HCT116 (cell line): ENCODE data around the gene MAPK8IP3. TPM values are rescaled to one million over a fixed set of nuclear protein-coding genes. Genes with fewer than 3 reads are reported as not detected.

Source experiments
- ATAC-seq: fragments of 200-7000 bp; cut with Tn5 transposase; 2 replicates; pipeline ENCODE4 v1.9.1; 2020; ENCODE audit warnings: mild to moderate bottlenecking, moderate library complexity
- BruUV-seq: library from RNA; stranded (reverse); fragments of 400-500 nt; replicated peaks from 2 replicates; lab custom pipeline; 2021; lab: Mats Ljungman, UMichigan
- CTCF ChIA-PET: fragments of 300-600 bp; sonication (Branson Sonifier 250); formaldehyde crosslinking; loops from one replicate; lab custom pipeline; 2021; ENCODE audit warnings: antibody characterized with exemption; lab: Charles Lee
- POLR2A ChIA-PET: fragments of 300-600, 350-600 bp; sonication (Branson Sonifier 250); formaldehyde crosslinking; loops from one replicate; lab custom pipeline; 2021; ENCODE audit warnings: antibody characterized with exemption; lab: Charles Lee
- RAD21 ChIA-PET, 2 experiments: fragments of 300-600 bp; sonication (Branson Sonifier 250); formaldehyde crosslinking; loops; one replicate each; lab custom pipeline; 2023; ENCODE audit warnings: low total read pairs in 2 of 2; ENCODE audit not compliant: uncharacterized antibody in 2 of 2, unreplicated experiment in 2 of 2, low non-redundant PET in 1 of 2; lab: Charles Lee
- DNase-seq: peaks from one replicate; pipeline ENCODE4 v3.0.0-alpha.2; 2010; ENCODE audit warnings: low read depth, low spot score
- H2AFZ ChIP-seq: fragments of 200-600 bp; shearing (Covaris generic), sonication (generic); 2 replicates; pipeline ENCODE4 v1.6.1; 2017; ENCODE audit warnings: low read depth, mixed run types, mixed read lengths, antibody characterized with exemption, low read length; ENCODE audit not compliant: poor library complexity, severe bottlenecking
- H3K27ac ChIP-seq: 2 replicates; pipeline ENCODE4 v1.5.1; 2012; ENCODE audit warnings: low read depth, low read length
- H3K27me3 ChIP-seq: fragments of 200-600 bp; sonication (generic); 2 replicates; pipeline ENCODE4 v1.6.1; 2016; ENCODE audit warnings: mixed run types, low read length, mixed read lengths; ENCODE audit not compliant: insufficient read depth
- H3K36me3 ChIP-seq, 2 experiments: fragments of 200-500 bp in 1 of 2; fragments of 200-600 bp in 1 of 2; sonication (Bioruptor generic) in 1 of 2; sonication (generic) in 1 of 2; 2 replicates each; pipeline versions ENCODE4 v1.5.1 to v1.6.1; 2014 to 2016; ENCODE audit warnings: low read length in 2 of 2, inconsistent platforms in 1 of 2, mixed read lengths in 1 of 2, mixed run types in 1 of 2; ENCODE audit not compliant: insufficient read depth in 2 of 2, control insufficient read depth in 1 of 2
- H3K4me1 ChIP-seq, 2 experiments: fragments of 200-600 bp in 1 of 2; sonication (generic) in 1 of 2; 2 replicates each; pipeline versions ENCODE4 v1.5.1 to v1.6.1; 2012 to 2017; ENCODE audit warnings: low read length in 2 of 2, inconsistent platforms in 1 of 2, mild to moderate bottlenecking in 1 of 2, mixed read lengths in 1 of 2, mixed run types in 1 of 2, moderate library complexity in 1 of 2; ENCODE audit not compliant: insufficient read depth in 2 of 2, control insufficient read depth in 1 of 2
- H3K4me2 ChIP-seq: fragments of 200-600 bp; sonication (generic); 2 replicates; pipeline ENCODE4 v1.6.1; 2017; ENCODE audit warnings: mixed run types, low read length, mixed read lengths
- H3K4me3 ChIP-seq, 2 experiments: fragments of 200-600 bp in 1 of 2; sonication (generic) in 1 of 2; replicated peaks in 1 of 2; 2 replicates each; pipeline ENCODE4 v1.5.1; 2011 to 2016; ENCODE audit warnings: low read length in 2 of 2, control low read depth in 1 of 2, low read depth in 1 of 2, mild to moderate bottlenecking in 1 of 2, mixed read lengths in 1 of 2, mixed run types in 1 of 2
- H3K79me2 ChIP-seq: fragments of 200-600 bp; sonication (generic); 2 replicates; pipeline ENCODE4 v1.6.1; 2017; ENCODE audit warnings: mild to moderate bottlenecking, mixed run types, low read length, moderate library complexity, mixed read lengths; ENCODE audit not compliant: insufficient read depth
- H3K9ac ChIP-seq: fragments of 200-600 bp; sonication (generic); 2 replicates; pipeline ENCODE4 v1.6.1; 2016; ENCODE audit warnings: low read length, mixed read lengths
- H3K9me2 ChIP-seq: fragments of 200-600 bp; sonication (generic), shearing (Covaris generic); 2 replicates; pipeline ENCODE4 v1.6.1; 2017; ENCODE audit warnings: mixed run types, mild to moderate bottlenecking, moderate library complexity; ENCODE audit not compliant: insufficient read depth
- H3K9me3 ChIP-seq, 2 experiments: fragments of 200-500 bp in 1 of 2; fragments of 200-600 bp in 1 of 2; sonication (Bioruptor generic) in 1 of 2; sonication (generic) in 1 of 2; 2 replicates each; pipeline ENCODE4 v1.6.1; 2014 to 2017; ENCODE audit warnings: low read length in 2 of 2, mixed read lengths in 2 of 2, inconsistent platforms in 1 of 2, low read depth in 1 of 2, mild to moderate bottlenecking in 1 of 2, mixed run types in 1 of 2, moderate library complexity in 1 of 2; ENCODE audit not compliant: control insufficient read depth in 1 of 2, insufficient read depth in 1 of 2
- H4K20me1 ChIP-seq: fragments of 200-600 bp; sonication (generic), shearing (Covaris generic); 2 replicates; pipeline ENCODE4 v1.6.1; 2017; ENCODE audit warnings: mixed run types, mild to moderate bottlenecking, moderate library complexity; ENCODE audit not compliant: insufficient read depth
- CBX3 ChIP-seq: IDR thresholded peaks from 2 replicates; pipeline ENCODE4 v1.6.1; 2012; ENCODE audit warnings: low read depth
- CEBPB ChIP-seq: IDR thresholded peaks from 2 replicates; pipeline ENCODE4 v1.6.1; 2012; ENCODE audit warnings: low read depth
- ELF1 ChIP-seq: IDR thresholded peaks from 2 replicates; pipeline ENCODE4 v1.6.1; 2012; ENCODE audit warnings: low read depth, borderline replicate concordance
- EZH2 ChIP-seq: fragments of 200-600 bp; sonication (generic); IDR thresholded peaks from 2 replicates; pipeline ENCODE4 v1.6.1; 2017; ENCODE audit warnings: antibody characterized with exemption, mixed run types
- EZH2phosphoT487 ChIP-seq: fragments of 200-600 bp; IDR thresholded peaks from 2 replicates; pipeline ENCODE4 v1.6.1; 2018; ENCODE audit warnings: antibody characterized with exemption, borderline replicate concordance
- JUND ChIP-seq: IDR thresholded peaks from 2 replicates; pipeline ENCODE4 v1.6.1; 2012
- MAX ChIP-seq: IDR thresholded peaks from 2 replicates; pipeline ENCODE4 v1.6.1; 2012
- POLR2A ChIP-seq: IDR thresholded peaks from 2 replicates; pipeline ENCODE4 v1.7.0; 2011; ENCODE audit warnings: borderline replicate concordance; ENCODE audit not compliant: insufficient read depth, insufficient read length; ENCODE audit errors: extremely low read depth
- POLR2AphosphoS5 ChIP-seq: IDR thresholded peaks from 2 replicates; pipeline ENCODE4 v1.6.1; 2011; ENCODE audit warnings: mild to moderate bottlenecking, low read depth, low read length, moderate library complexity
- RAD21 ChIP-seq: IDR thresholded peaks from 2 replicates; pipeline ENCODE4 v1.6.1; 2012; ENCODE audit warnings: low read depth, mild to moderate bottlenecking
- SIN3A ChIP-seq: IDR thresholded peaks from 2 replicates; pipeline ENCODE4 v1.6.1; 2012; ENCODE audit warnings: low read depth
- SRF ChIP-seq: IDR thresholded peaks from 2 replicates; pipeline ENCODE4 v1.6.1; 2012; ENCODE audit warnings: low read depth
- TCF7L2 ChIP-seq: IDR thresholded peaks from 2 replicates; pipeline ENCODE4 v1.7.0; 2011; ENCODE audit warnings: borderline replicate concordance, inconsistent platforms; ENCODE audit not compliant: insufficient read depth, insufficient read length; ENCODE audit errors: extremely low read depth
- YY1 ChIP-seq: IDR thresholded peaks from 2 replicates; pipeline ENCODE4 v1.6.1; 2011; ENCODE audit warnings: low read length, low read depth, moderate library complexity, mild to moderate bottlenecking; ENCODE audit not compliant: insufficient replicate concordance; ENCODE audit errors: extremely low read depth
- ZBTB33 ChIP-seq: IDR thresholded peaks from 2 replicates; pipeline ENCODE4 v1.6.1; 2011; ENCODE audit warnings: mild to moderate bottlenecking, low read length, moderate library complexity; ENCODE audit not compliant: insufficient replicate concordance; ENCODE audit errors: extremely low read depth
- ZNF274 ChIP-seq: fragments of 200-500 bp; sonication (Bioruptor generic); IDR thresholded peaks from 2 replicates; pipeline ENCODE4 v1.6.1; 2014; ENCODE audit warnings: mild to moderate bottlenecking, low read depth, low read length, inconsistent platforms
- intact Hi-C: fragments of 100-400 bp; cut with micrococcal nuclease; formaldehyde crosslinking; loops from 2 replicates; pipeline ENCODE4 v1.10.0; 2022
- total RNA-seq: library from RNA; stranded (reverse); gene quantifications from one replicate; pipeline ENCODE4 v1.2.1, GENCODE V29; 2021; ENCODE audit not compliant: unreplicated experiment
- TF ChIP-seq, protein P1 (sequence below), 3 experiments: fragments of 200-600 bp in 1 of 3; sonication (generic) in 1 of 3; IDR thresholded peaks in 2 of 3; conservative IDR thresholded peaks in 1 of 3; 2 replicates each; pipeline ENCODE4 v1.5.1; 2012 to 2017; ENCODE audit warnings: low read depth in 2 of 3, low read length in 2 of 3, antibody characterized with exemption in 1 of 3, borderline replicate concordance in 1 of 3, control low read depth in 1 of 3, mild to moderate bottlenecking in 1 of 3, mixed read lengths in 1 of 3, mixed run types in 1 of 3, moderate library complexity in 1 of 3; ENCODE audit not compliant: insufficient read depth in 1 of 3
- TF ChIP-seq, protein P2 (sequence below): IDR thresholded peaks from 2 replicates; pipeline ENCODE4 v1.6.1; 2012; ENCODE audit warnings: low read depth

The MAPK8IP3 gene
- total RNA-seq, 1 experiment from 2014 or later = 75.3 TPM

- H4K20me1 ChIP-seq = no peaks in the 10 kb centered on the region
- DNase-seq (no peak), ATAC-seq (peak; percentile 61; the same call in 1 of the 2 replicates)
- ChIA-PET RAD21 (no interaction called here), CTCF (interaction anchor here (1.4 kb wide), 1 partner anchor 25 kb away, joined by 3 read pairs; no protein-coding TSS in a partner anchor), POLR2A (no interaction called here)
- H3K9me2 ChIP-seq = no peaks in the 10 kb centered on the region
- intact Hi-C loops = no loop called here
- H3K4me2 ChIP-seq = no peak overlapping the region
- no TSS peak for BruUV-seq
- H3K9me3 ChIP-seq = no peaks in the 10 kb centered on the region
- H3K4me3 ChIP-seq = no peak overlapping the region
- H3K36me3 ChIP-seq = peaks cover 37 to 59% of the 10 kb centered on the region in 2 experiments
- H3K27me3 ChIP-seq = no peaks in the 10 kb centered on the region
- TF ChIP-seq JUND = no peak
- no peak for TF ChIP-seq RAD21
- TF ChIP-seq ZBTB33 = no peak
- TF ChIP-seq YY1 = no peak
- no peak for TF ChIP-seq MAX
- TF ChIP-seq SIN3A = no peak
- TF ChIP-seq EZH2 = no peak
- TF ChIP-seq EZH2phosphoT487 = no peak
- TF ChIP-seq, protein P1, sequence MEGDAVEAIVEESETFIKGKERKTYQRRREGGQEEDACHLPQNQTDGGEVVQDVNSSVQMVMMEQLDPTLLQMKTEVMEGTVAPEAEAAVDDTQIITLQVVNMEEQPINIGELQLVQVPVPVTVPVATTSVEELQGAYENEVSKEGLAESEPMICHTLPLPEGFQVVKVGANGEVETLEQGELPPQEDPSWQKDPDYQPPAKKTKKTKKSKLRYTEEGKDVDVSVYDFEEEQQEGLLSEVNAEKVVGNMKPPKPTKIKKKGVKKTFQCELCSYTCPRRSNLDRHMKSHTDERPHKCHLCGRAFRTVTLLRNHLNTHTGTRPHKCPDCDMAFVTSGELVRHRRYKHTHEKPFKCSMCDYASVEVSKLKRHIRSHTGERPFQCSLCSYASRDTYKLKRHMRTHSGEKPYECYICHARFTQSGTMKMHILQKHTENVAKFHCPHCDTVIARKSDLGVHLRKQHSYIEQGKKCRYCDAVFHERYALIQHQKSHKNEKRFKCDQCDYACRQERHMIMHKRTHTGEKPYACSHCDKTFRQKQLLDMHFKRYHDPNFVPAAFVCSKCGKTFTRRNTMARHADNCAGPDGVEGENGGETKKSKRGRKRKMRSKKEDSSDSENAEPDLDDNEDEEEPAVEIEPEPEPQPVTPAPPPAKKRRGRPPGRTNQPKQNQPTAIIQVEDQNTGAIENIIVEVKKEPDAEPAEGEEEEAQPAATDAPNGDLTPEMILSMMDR (IDR thresholded peaks at IDR 0.05 in 2 of 3, conservative IDR thresholded peaks at IDR 0.05 in 1 of 3; ENCODE audit: borderline replicate concordance in 1 of 3, insufficient read depth in 1 of 3, low read depth in 2 of 3, low read length in 2 of 3) = no peak
- no peak for TF ChIP-seq TCF7L2
- no peak for TF ChIP-seq ZNF274
- no peak for TF ChIP-seq ELF1
- no peak for TF ChIP-seq POLR2AphosphoS5
- no peak for TF ChIP-seq CEBPB
- TF ChIP-seq, protein P2, sequence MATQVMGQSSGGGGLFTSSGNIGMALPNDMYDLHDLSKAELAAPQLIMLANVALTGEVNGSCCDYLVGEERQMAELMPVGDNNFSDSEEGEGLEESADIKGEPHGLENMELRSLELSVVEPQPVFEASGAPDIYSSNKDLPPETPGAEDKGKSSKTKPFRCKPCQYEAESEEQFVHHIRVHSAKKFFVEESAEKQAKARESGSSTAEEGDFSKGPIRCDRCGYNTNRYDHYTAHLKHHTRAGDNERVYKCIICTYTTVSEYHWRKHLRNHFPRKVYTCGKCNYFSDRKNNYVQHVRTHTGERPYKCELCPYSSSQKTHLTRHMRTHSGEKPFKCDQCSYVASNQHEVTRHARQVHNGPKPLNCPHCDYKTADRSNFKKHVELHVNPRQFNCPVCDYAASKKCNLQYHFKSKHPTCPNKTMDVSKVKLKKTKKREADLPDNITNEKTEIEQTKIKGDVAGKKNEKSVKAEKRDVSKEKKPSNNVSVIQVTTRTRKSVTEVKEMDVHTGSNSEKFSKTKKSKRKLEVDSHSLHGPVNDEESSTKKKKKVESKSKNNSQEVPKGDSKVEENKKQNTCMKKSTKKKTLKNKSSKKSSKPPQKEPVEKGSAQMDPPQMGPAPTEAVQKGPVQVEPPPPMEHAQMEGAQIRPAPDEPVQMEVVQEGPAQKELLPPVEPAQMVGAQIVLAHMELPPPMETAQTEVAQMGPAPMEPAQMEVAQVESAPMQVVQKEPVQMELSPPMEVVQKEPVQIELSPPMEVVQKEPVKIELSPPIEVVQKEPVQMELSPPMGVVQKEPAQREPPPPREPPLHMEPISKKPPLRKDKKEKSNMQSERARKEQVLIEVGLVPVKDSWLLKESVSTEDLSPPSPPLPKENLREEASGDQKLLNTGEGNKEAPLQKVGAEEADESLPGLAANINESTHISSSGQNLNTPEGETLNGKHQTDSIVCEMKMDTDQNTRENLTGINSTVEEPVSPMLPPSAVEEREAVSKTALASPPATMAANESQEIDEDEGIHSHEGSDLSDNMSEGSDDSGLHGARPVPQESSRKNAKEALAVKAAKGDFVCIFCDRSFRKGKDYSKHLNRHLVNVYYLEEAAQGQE = no peak
- TF ChIP-seq POLR2A = no peak
- no peak for TF ChIP-seq SRF
- TF ChIP-seq CBX3 = no peak
- no peak overlapping the region for H3K27ac ChIP-seq
- no peak overlapping the region for H2AFZ ChIP-seq
- no peaks in the 10 kb centered on the region for H3K4me1 ChIP-seq
- no peaks in the 10 kb centered on the region for H3K79me2 ChIP-seq
- H3K9ac ChIP-seq = no peak overlapping the region
Measured at GRCh38 chr16:1667271-1667670, 38.7 kb upstream of the MAPK8IP3 start.
